ENCODE measurements around the gene NRIP1. TPM values are rescaled to one million over a fixed set of nuclear protein-coding genes. Genes with fewer than 3 reads are reported as not detected.

Gene NRIP1
- total and polyA plus RNA-seq, 2 of the 13 experiments (the other 11 are each of a cell fraction or from before 2014, with no cell fraction given) = 21.0 to 69.0 TPM

- Histone ChIP-seq H2AFZ (ENCODE audit: low read length) (no peak overlapping the region), H3K79me2 (ENCODE audit: insufficient read depth, low read length) (no peaks in the 10 kb centered on the region), H3K4me2 (ENCODE audit: low read depth, low read length) (no peak overlapping the region), H3K4me1 (ENCODE audit: insufficient read depth, low read length) (no peaks in the 10 kb centered on the region), H3K27ac (ENCODE audit: extremely low read length, insufficient read depth, low read length) (no peak overlapping the region), H3K36me3 (replicated peaks in 1 of 2; ENCODE audit: control insufficient read depth in 1 of 2, insufficient read depth in 2 of 2, low read length in 2 of 2) (no peaks in the 10 kb centered on the region), H3K27me3 (ENCODE audit: control insufficient read depth in 1 of 2, insufficient read depth in 2 of 2, low read length in 2 of 2) (no peaks in the 10 kb centered on the region), H3K9ac (ENCODE audit: insufficient read depth, low read depth, low read length) (no peak overlapping the region), H3K4me3 (replicated peaks in 1 of 3; ENCODE audit: insufficient read depth in 1 of 3, low read depth in 2 of 3, low read length in 3 of 3) (no peak overlapping the region), H4K20me1 (ENCODE audit: insufficient read depth, low read length) (no peaks in the 10 kb centered on the region), H3K9me3 (ENCODE audit: low read length) (no peaks in the 10 kb centered on the region)
- no peak for DNase-seq (ENCODE audit: low spot score)
- POLR2A ChIA-PET = no interaction called here
- in situ Hi-C loops (cut with HindIII; ENCODE audit: extremely low pct_ligation_motif_present, low pct_unique_long_range_greater_than_20kb) = no loop called here
- no peak for TF ChIP-seq BHLHE40 (IDR thresholded peaks at IDR 0.05; ENCODE audit: low read length)
- TF ChIP-seq ZEB1 (IDR thresholded peaks at IDR 0.05; ENCODE audit: insufficient replicate concordance, low read depth) = no peak
- TF ChIP-seq ZBTB20 (CRISPR knock-in tag; IDR thresholded peaks at IDR 0.05; ENCODE audit: borderline replicate concordance, low read depth) = no peak
- no peak for TF ChIP-seq FIP1L1 (IDR thresholded peaks at IDR 0.05; ENCODE audit: borderline replicate concordance, insufficient read depth, low read depth, low read length)
- no peak for TF ChIP-seq HOXA9 (CRISPR knock-in tag; IDR thresholded peaks at IDR 0.05; ENCODE audit: borderline replicate concordance)
- TF ChIP-seq NFE2L2 (IDR thresholded peaks at IDR 0.05; ENCODE audit: low read length) = no peak
- TF ChIP-seq SMAD3 (CRISPR knock-in tag; IDR thresholded peaks at IDR 0.05) = no peak
- no peak for TF ChIP-seq ZNF616 (CRISPR knock-in tag; IDR thresholded peaks at IDR 0.05; ENCODE audit: low read depth)
- no peak for TF ChIP-seq CBX1 (IDR thresholded peaks at IDR 0.05; ENCODE audit: low read depth)
- no peak for TF ChIP-seq NFE2L1 (CRISPR knock-in tag; IDR thresholded peaks at IDR 0.05; ENCODE audit: borderline replicate concordance)
- TF ChIP-seq LRRFIP1 (CRISPR knock-in tag; conservative IDR thresholded peaks at IDR 0.05) = no peak
- TF ChIP-seq, protein P1, sequence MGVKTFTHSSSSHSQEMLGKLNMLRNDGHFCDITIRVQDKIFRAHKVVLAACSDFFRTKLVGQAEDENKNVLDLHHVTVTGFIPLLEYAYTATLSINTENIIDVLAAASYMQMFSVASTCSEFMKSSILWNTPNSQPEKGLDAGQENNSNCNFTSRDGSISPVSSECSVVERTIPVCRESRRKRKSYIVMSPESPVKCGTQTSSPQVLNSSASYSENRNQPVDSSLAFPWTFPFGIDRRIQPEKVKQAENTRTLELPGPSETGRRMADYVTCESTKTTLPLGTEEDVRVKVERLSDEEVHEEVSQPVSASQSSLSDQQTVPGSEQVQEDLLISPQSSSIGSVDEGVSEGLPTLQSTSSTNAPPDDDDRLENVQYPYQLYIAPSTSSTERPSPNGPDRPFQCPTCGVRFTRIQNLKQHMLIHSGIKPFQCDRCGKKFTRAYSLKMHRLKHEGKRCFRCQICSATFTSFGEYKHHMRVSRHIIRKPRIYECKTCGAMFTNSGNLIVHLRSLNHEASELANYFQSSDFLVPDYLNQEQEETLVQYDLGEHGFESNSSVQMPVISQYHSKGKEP (CRISPR knock-in tag; IDR thresholded peaks at IDR 0.05) = no peak
- TF ChIP-seq KAT7 (CRISPR knock-in tag; IDR thresholded peaks at IDR 0.05; ENCODE audit: borderline replicate concordance) = no peak
- no peak for TF ChIP-seq ZNF746 (CRISPR knock-in tag; IDR thresholded peaks at IDR 0.05)
- TF ChIP-seq ZFP1 (CRISPR knock-in tag; IDR thresholded peaks at IDR 0.05) = no peak
- TF ChIP-seq SOX6 (IDR thresholded peaks at IDR 0.05) = no peak
- no peak for TF ChIP-seq SOX6 (CRISPR knock-in tag; IDR thresholded peaks at IDR 0.05)
- TF ChIP-seq MXI1 (IDR thresholded peaks at IDR 0.05; ENCODE audit: borderline replicate concordance, low read depth, low read length) = no peak
- no peak for TF ChIP-seq KLF9 (CRISPR knock-in tag; IDR thresholded peaks at IDR 0.05; ENCODE audit: low read depth)
- no peak for TF ChIP-seq POLR2A (IDR thresholded peaks at IDR 0.05; ENCODE audit: insufficient read depth in 1 of 2, low read depth in 2 of 2, low read length in 2 of 2)
- 86% methylated on average over 2 of the region's 2 CpGs for WGBS (ENCODE audit: low lambda C conversion rate)
- intact Hi-C loops (cut with micrococcal nuclease; ENCODE audit: unreplicated experiment) = no loop called here
- no TSS peak for BruUV-seq (replicated peaks)
- FAIRE-seq = no peak
- ATAC-seq = no peak
- CTCF ChIA-PET (ENCODE audit: low intra/inter-chr PET ratio, low total read pairs) = no interaction called here
Observed at GRCh38 chr21:15092745-15093144, 27.9 kb upstream of the NRIP1 start.

All from HepG2 (cell line).